Caco-2 (cell line): ENCODE results near the gene KDF1. TPM values are rescaled to one million over a fixed set of nuclear protein-coding genes. Genes with fewer than 3 reads are reported as not detected.

ENCODE experiments used
- BruUV-seq: library from RNA; stranded (reverse); fragments of 400-500 nt; replicated peaks from 2 replicates; lab custom pipeline; 2021; lab: Mats Ljungman, UMichigan
- CTCF ChIA-PET: fragments of 300-600 bp; sonication (Branson Sonifier 250); formaldehyde crosslinking; loops from one replicate; lab custom pipeline; 2022; ENCODE audit warnings: antibody characterized with exemption; lab: Charles Lee
- POLR2A ChIA-PET: fragments of 300-600 bp; sonication (Branson Sonifier 250); formaldehyde crosslinking; loops from one replicate; lab custom pipeline; 2022; ENCODE audit warnings: antibody characterized with exemption; lab: Charles Lee
- DNase-seq, 2 experiments: peaks; one replicate each; pipeline versions ENCODE4 v3.0.0 to v3.0.0-alpha.2; 2020 to 2022
- H3K27me3 ChIP-seq: replicated peaks from 2 replicates; pipeline ENCODE4 v1.6.0; 2011; ENCODE audit warnings: low read length; ENCODE audit not compliant: control insufficient read depth, insufficient read depth
- H3K36me3 ChIP-seq: 2 replicates; pipeline ENCODE4 v1.5.1; 2011; ENCODE audit warnings: low read length; ENCODE audit not compliant: control insufficient read depth, insufficient read depth
- H3K4me1 ChIP-seq: fragments of 250-450 bp; sonication (Bioruptor Pico); 2 replicates; pipeline ENCODE4 v1.5.1; 2020; ENCODE audit warnings: mild to moderate bottlenecking
- H3K4me3 ChIP-seq: 2 replicates; pipeline ENCODE4 v1.5.1; 2011; ENCODE audit warnings: low read depth, mild to moderate bottlenecking, control low read depth, low read length
- H3K9me3 ChIP-seq: fragments of 250-450 bp; sonication (Bioruptor Pico); 2 replicates; pipeline ENCODE4 v1.5.1; 2020; ENCODE audit warnings: mild to moderate bottlenecking, moderate library complexity
- H3K27ac Mint-ChIP-seq: one replicate; pipeline ENCODE4 v1.8.0; 2022; ENCODE audit warnings: mixed read lengths; ENCODE audit not compliant: unreplicated experiment
- H3K27me3 Mint-ChIP-seq: one replicate; pipeline ENCODE4 v1.8.0; 2022; ENCODE audit warnings: mixed read lengths; ENCODE audit not compliant: insufficient read depth, unreplicated experiment
- H3K36me3 Mint-ChIP-seq: one replicate; pipeline ENCODE4 v1.8.0; 2022; ENCODE audit warnings: mild to moderate bottlenecking, mixed read lengths; ENCODE audit not compliant: insufficient read depth, unreplicated experiment
- H3K4me1 Mint-ChIP-seq: one replicate; pipeline ENCODE4 v1.8.0; 2022; ENCODE audit warnings: low read depth, mixed read lengths; ENCODE audit not compliant: unreplicated experiment
- H3K4me3 Mint-ChIP-seq: one replicate; pipeline ENCODE4 v1.8.0; 2022; ENCODE audit warnings: mild to moderate bottlenecking, moderate library complexity, mixed read lengths; ENCODE audit not compliant: unreplicated experiment
- H3K9me3 Mint-ChIP-seq: one replicate; pipeline ENCODE4 v1.8.0; 2022; ENCODE audit warnings: mixed read lengths; ENCODE audit not compliant: unreplicated experiment
- CTCF ChIP-seq, 2 experiments: fragments of 200-600 bp in 1 of 2; IDR thresholded peaks; 1 replicate in 1 of 2; 2 replicates in 1 of 2; pipeline versions ENCODE4 v1.5.1 to v1.8.0; 2011 to 2022; ENCODE audit warnings: antibody characterized with exemption in 1 of 2, control low read depth in 1 of 2, inconsistent platforms in 1 of 2, low read depth in 1 of 2, low read length in 1 of 2, mild to moderate bottlenecking in 1 of 2, moderate library complexity in 1 of 2; ENCODE audit not compliant: insufficient read depth in 1 of 2, severe bottlenecking in 1 of 2, unreplicated experiment in 1 of 2
- intact Hi-C: fragments of 100-400 bp; cut with micrococcal nuclease; formaldehyde crosslinking; loops from one replicate; pipeline ENCODE4 v1.10.0; 2022; ENCODE audit not compliant: unreplicated experiment
- total RNA-seq: library from RNA; stranded (reverse); gene quantifications from 2 replicates; pipeline ENCODE4 v1.2.3, GENCODE V29; 2022

KDF1 gene
- total RNA-seq, 1 experiment from 2014 or later = 14.1 TPM

GRCh38 chr1:26909951-26910342, 50.3 kb downstream of the KDF1 start:
- Histone ChIP-seq H3K36me3 (no peaks in the 10 kb centered on the region; the same call in 1 of the 2 replicates), H3K4me1 (peaks cover 28% of the 10 kb centered on the region), H3K9me3 (no peaks in the 10 kb centered on the region), H3K4me3 (no peak overlapping the region), H3K27me3 (no peaks in the 10 kb centered on the region)
- TF ChIP-seq CTCF (IDR thresholded peaks at IDR 0.05; ENCODE audit: insufficient read depth in 1 of 2, low read depth in 1 of 2, low read length in 1 of 2, severe bottlenecking in 1 of 2, unreplicated experiment in 1 of 2) = no peak
- Mint-ChIP-seq H3K4me1 (peaks cover 15% of the 10 kb centered on the region), H3K9me3 (no peaks in the 10 kb centered on the region), H3K27me3 (no peaks in the 10 kb centered on the region), H3K4me3 (no peak overlapping the region), H3K36me3 (no peaks in the 10 kb centered on the region), H3K27ac (no peak overlapping the region)
- intact Hi-C loops = no loop called here
- CTCF ChIA-PET = no interaction called here
- BruUV-seq = no TSS peak
- DNase-seq = no peak
- POLR2A ChIA-PET = interaction anchor here (0.5 kb wide), 1 partner anchor 19 kb away, joined by 3 read pairs; no protein-coding TSS in a partner anchor

- Mint-ChIP-seq H3K4me1 (peaks cover 15% of the 10 kb centered on the region), H3K27me3 (no peaks in the 10 kb centered on the region), H3K4me3 (no peak overlapping the region), H3K27ac (no peak overlapping the region), H3K36me3 (no peaks in the 10 kb centered on the region), H3K9me3 (no peaks in the 10 kb centered on the region)
- TF ChIP-seq CTCF (IDR thresholded peaks at IDR 0.05; ENCODE audit: insufficient read depth in 1 of 2, low read depth in 1 of 2, low read length in 1 of 2, severe bottlenecking in 1 of 2, unreplicated experiment in 1 of 2) = no peak
- CTCF ChIA-PET = no interaction called here
- no peaks in the 10 kb centered on the region for H3K9me3 ChIP-seq
- no peaks in the 10 kb centered on the region for H3K27me3 ChIP-seq
- no peak overlapping the region for H3K4me3 ChIP-seq
- intact Hi-C loops = no loop called here
- DNase-seq = peak; percentile 21 to 54
- H3K36me3 ChIP-seq = no peaks in the 10 kb centered on the region; the same call in 1 of the 2 replicates
- BruUV-seq = no TSS peak
- peaks cover 11% of the 10 kb centered on the region; the same call in 1 of the 2 replicates for H3K4me1 ChIP-seq
- POLR2A ChIA-PET = interaction anchor here (0.5 to 1.0 kb wide), 2 partner anchors 17 to 20 kb away, joined by 3 read pairs; partner anchors contain the start of gene GPN2
Observed at GRCh38 chr1:26907071-26907917, 53.0 kb downstream of the KDF1 start.

- H3K9me3 Mint-ChIP-seq = no peaks in the 10 kb centered on the region
- BruUV-seq = TSS peak; percentile 92
- peak overlapping the region; percentile 92 for H3K4me3 Mint-ChIP-seq
- intact Hi-C loops = loop anchor here (1.0 kb wide), 1 partner anchor 13 kb away; no protein-coding TSS in a partner anchor
- POLR2A ChIA-PET = interaction anchor here (0.6 to 2.3 kb wide), 9 partner anchors 10 to 254 kb away, joined by 3 to 23 read pairs (median 4); partner anchors contain the start of genes GPN2, NR0B2, NUDC and SLC9A1
- CTCF ChIA-PET = interaction anchor here (1.4 to 1.8 kb wide), 3 partner anchors 11 to 14 kb away, joined by 3 to 9 read pairs (median 5); partner anchors contain the start of genes GPN2 and NR0B2
- 0 out of 2 replicates have a peak, but pooled peaks cover 5% of the 10 kb centered on the region for H3K4me1 ChIP-seq
- H3K9me3 ChIP-seq = no peaks in the 10 kb centered on the region
- no peaks in the 10 kb centered on the region for H3K27me3 ChIP-seq
- H3K36me3 Mint-ChIP-seq = peaks cover 23% of the 10 kb centered on the region
- H3K4me3 ChIP-seq = peak overlapping the region; percentile 95
- no peaks in the 10 kb centered on the region for H3K27me3 Mint-ChIP-seq
- peak overlapping the region; percentile 98 for H3K27ac Mint-ChIP-seq
- DNase-seq = no peak
- no peaks in the 10 kb centered on the region for H3K4me1 Mint-ChIP-seq
- TF ChIP-seq CTCF (IDR thresholded peaks at IDR 0.05; ENCODE audit: insufficient read depth in 1 of 2, low read depth in 1 of 2, low read length in 1 of 2, severe bottlenecking in 1 of 2, unreplicated experiment in 1 of 2) = no peak
- H3K36me3 ChIP-seq = no peaks in the 10 kb centered on the region
Observed at GRCh38 chr1:26900815-26901511, 59.3 kb downstream of the KDF1 start.
